BLaER1 (cell line): Measurements from ENCODE around the gene AGBL1.

Experiments used
- H3K27ac ChIP-seq: shearing (Covaris generic); formaldehyde crosslinking; 2 replicates; pipeline ENCODE4 v1.8.1; 2022
- H3K27me3 ChIP-seq: shearing (Covaris generic); formaldehyde crosslinking; 2 replicates; pipeline ENCODE4 v1.8.1; 2022
- H3K36me3 ChIP-seq: shearing (Covaris generic); formaldehyde crosslinking; 2 replicates; pipeline ENCODE4 v1.8.1; 2022
- H3K4me1 ChIP-seq: shearing (Covaris generic); formaldehyde crosslinking; 2 replicates; pipeline ENCODE4 v1.8.1; 2022
- H3K4me2 ChIP-seq: shearing (Covaris generic); formaldehyde crosslinking; 2 replicates; pipeline ENCODE4 v1.8.1; 2022
- H3K4me3 ChIP-seq: shearing (Covaris generic); formaldehyde crosslinking; 2 replicates; pipeline ENCODE4 v1.8.1; 2022
- H3K9ac ChIP-seq: shearing (Covaris generic); formaldehyde crosslinking; 2 replicates; pipeline ENCODE4 v1.8.1; 2022
- H3K9me3 ChIP-seq: shearing (Covaris generic); formaldehyde crosslinking; 2 replicates; pipeline ENCODE4 v1.8.1; 2022
- H4K20me1 ChIP-seq: shearing (Covaris generic); formaldehyde crosslinking; 2 replicates; pipeline ENCODE4 v1.8.1; 2022
- Cebpa-rat ChIP-seq: shearing (Covaris generic); IDR thresholded peaks from 2 replicates; pipeline ENCODE4 v1.8.1; 2022

AGBL1 gene

GRCh38 chr15:86911022-86911421 is 831.4 kb downstream of the AGBL1 start:
- Histone ChIP-seq H3K27me3 (no peaks in the 10 kb centered on the region), H3K9me3 (no peaks in the 10 kb centered on the region), H3K4me1 (peaks cover 27% of the 10 kb centered on the region), H3K4me3 (no peak overlapping the region), H3K9ac (no peak overlapping the region), H3K27ac (no peak overlapping the region), H3K36me3 (no peaks in the 10 kb centered on the region), H3K4me2 (peak overlapping the region; percentile 56), H4K20me1 (no peaks in the 10 kb centered on the region)
- TF ChIP-seq Cebpa-rat: no peak

GRCh38 chr15:86912661-86913060 is 833.0 kb downstream of the AGBL1 start:
- H4K20me1 ChIP-seq: no peaks in the 10 kb centered on the region
- no peak overlapping the region for H3K4me3 ChIP-seq
- H3K9me3 ChIP-seq: no peaks in the 10 kb centered on the region
- no peaks in the 10 kb centered on the region for H3K36me3 ChIP-seq
- H3K9ac ChIP-seq: no peak overlapping the region
- no peak overlapping the region for H3K4me2 ChIP-seq
- TF ChIP-seq Cebpa-rat: no peak
- no peaks in the 10 kb centered on the region for H3K27me3 ChIP-seq
- no peak overlapping the region for H3K27ac ChIP-seq
- peaks cover 43% of the 10 kb centered on the region for H3K4me1 ChIP-seq

GRCh38 chr15:86915811-86916331 is 836.2 kb downstream of the AGBL1 start:
- Histone ChIP-seq H3K9ac (no peak overlapping the region; the same call in 1 of the 2 replicates), H3K27me3 (no peaks in the 10 kb centered on the region), H3K36me3 (no peaks in the 10 kb centered on the region), H3K4me2 (peak overlapping the region; percentile 84), H3K4me1 (peaks cover 70% of the 10 kb centered on the region), H3K4me3 (no peak overlapping the region), H3K27ac (no peak overlapping the region), H3K9me3 (no peaks in the 10 kb centered on the region), H4K20me1 (no peaks in the 10 kb centered on the region)
- no peak for TF ChIP-seq Cebpa-rat

GRCh38 chr15:86916671-86917360 is 837.1 kb downstream of the AGBL1 start:
- peak overlapping the region; percentile 63 for H3K27ac ChIP-seq
- peak overlapping the region; percentile 84 for H3K4me2 ChIP-seq
- no peaks in the 10 kb centered on the region for H4K20me1 ChIP-seq
- no peak overlapping the region for H3K4me3 ChIP-seq
- no peak for TF ChIP-seq Cebpa-rat
- no peaks in the 10 kb centered on the region for H3K36me3 ChIP-seq
- H3K4me1 ChIP-seq: peaks cover 61% of the 10 kb centered on the region
- H3K27me3 ChIP-seq: no peaks in the 10 kb centered on the region
- H3K9ac ChIP-seq: peak overlapping the region; percentile 49; the same call in 1 of the 2 replicates
- H3K9me3 ChIP-seq: no peaks in the 10 kb centered on the region

GRCh38 chr15:86917361-86917671 is 837.6 kb downstream of the AGBL1 start:
- H3K4me1 ChIP-seq: peaks cover 56% of the 10 kb centered on the region
- H3K4me2 ChIP-seq: peak overlapping the region; percentile 84
- H3K4me3 ChIP-seq: no peak overlapping the region
- no peaks in the 10 kb centered on the region for H4K20me1 ChIP-seq
- H3K9ac ChIP-seq: peak overlapping the region; percentile 49; the same call in 1 of the 2 replicates
- no peaks in the 10 kb centered on the region for H3K9me3 ChIP-seq
- TF ChIP-seq Cebpa-rat: no peak
- H3K27ac ChIP-seq: peak overlapping the region; percentile 63
- no peaks in the 10 kb centered on the region for H3K36me3 ChIP-seq
- H3K27me3 ChIP-seq: no peaks in the 10 kb centered on the region

- no peak for TF ChIP-seq Cebpa-rat
- no peaks in the 10 kb centered on the region for H3K9me3 ChIP-seq
- peak overlapping the region; percentile 68 for H3K4me2 ChIP-seq
- no peak overlapping the region for H3K4me3 ChIP-seq
- H3K4me1 ChIP-seq: peaks cover 56% of the 10 kb centered on the region
- H3K27me3 ChIP-seq: no peaks in the 10 kb centered on the region
- H4K20me1 ChIP-seq: no peaks in the 10 kb centered on the region
- no peak overlapping the region for H3K9ac ChIP-seq
- no peaks in the 10 kb centered on the region for H3K36me3 ChIP-seq
- 0 out of 2 replicates have a peak overlapping the region, but pooled peaks have one; percentile 21 for H3K27ac ChIP-seq
Measured at GRCh38 chr15:86919581-86919980, 839.9 kb downstream of the AGBL1 start.

GRCh38 chr15:86929461-86929860 is 849.8 kb downstream of the AGBL1 start:
- no peak overlapping the region for H3K4me2 ChIP-seq
- H3K4me1 ChIP-seq: no peaks in the 10 kb centered on the region
- H3K36me3 ChIP-seq: no peaks in the 10 kb centered on the region
- no peak overlapping the region for H3K4me3 ChIP-seq
- no peaks in the 10 kb centered on the region for H3K27me3 ChIP-seq
- no peaks in the 10 kb centered on the region for H4K20me1 ChIP-seq
- H3K27ac ChIP-seq: no peak overlapping the region
- no peak for TF ChIP-seq Cebpa-rat
- no peaks in the 10 kb centered on the region for H3K9me3 ChIP-seq
- no peak overlapping the region for H3K9ac ChIP-seq

DNA sequence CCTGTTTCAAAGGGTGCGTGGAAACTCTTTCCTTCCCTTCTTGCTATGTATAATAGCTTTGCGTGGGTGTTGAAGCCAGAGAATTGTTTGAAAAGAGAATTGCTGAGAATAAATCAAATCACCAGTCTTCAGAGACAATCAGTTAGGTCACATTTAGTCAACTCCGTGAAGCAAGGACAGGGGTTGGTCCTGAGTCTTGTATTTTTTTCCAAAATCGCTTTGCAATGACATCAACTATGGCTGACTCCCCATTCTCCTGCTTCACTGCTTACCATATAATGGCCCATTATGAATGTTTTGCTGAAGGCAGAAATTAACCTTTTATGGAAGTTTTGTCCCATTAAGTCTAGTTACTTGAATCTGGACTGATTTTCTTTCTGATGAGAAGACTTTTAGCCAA is 852.8 kb downstream of the AGBL1 start:
- Histone ChIP-seq H4K20me1 (no peaks in the 10 kb centered on the region), H3K4me2 (no peak overlapping the region), H3K4me3 (no peak overlapping the region), H3K27ac (no peak overlapping the region), H3K9me3 (no peaks in the 10 kb centered on the region), H3K36me3 (no peaks in the 10 kb centered on the region), H3K9ac (no peak overlapping the region), H3K27me3 (no peaks in the 10 kb centered on the region), H3K4me1 (no peaks in the 10 kb centered on the region)
- no peak for TF ChIP-seq Cebpa-rat

DNA sequence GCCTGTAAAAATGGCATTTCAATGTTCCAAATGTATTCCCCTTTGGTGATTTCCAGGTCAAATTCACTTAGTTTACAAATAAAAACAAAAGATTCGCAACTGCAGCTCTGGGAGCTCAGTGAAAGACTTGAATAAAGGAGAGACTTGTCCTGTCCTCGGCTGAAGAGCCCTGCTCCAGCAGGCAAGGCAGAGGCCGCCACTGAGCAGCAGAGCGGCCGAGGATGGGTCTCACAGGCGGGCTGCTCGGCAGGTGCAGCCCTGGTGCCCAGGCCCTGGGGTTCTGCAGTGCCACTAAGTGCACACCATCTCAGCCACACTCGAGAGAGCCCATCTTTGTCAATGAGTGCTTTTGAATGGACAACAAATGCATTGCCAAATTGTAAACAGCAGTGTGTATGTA is 856.2 kb downstream of the AGBL1 start:
- no peaks in the 10 kb centered on the region for H3K4me1 ChIP-seq
- no peaks in the 10 kb centered on the region for H3K36me3 ChIP-seq
- no peak overlapping the region for H3K27ac ChIP-seq

DNA sequence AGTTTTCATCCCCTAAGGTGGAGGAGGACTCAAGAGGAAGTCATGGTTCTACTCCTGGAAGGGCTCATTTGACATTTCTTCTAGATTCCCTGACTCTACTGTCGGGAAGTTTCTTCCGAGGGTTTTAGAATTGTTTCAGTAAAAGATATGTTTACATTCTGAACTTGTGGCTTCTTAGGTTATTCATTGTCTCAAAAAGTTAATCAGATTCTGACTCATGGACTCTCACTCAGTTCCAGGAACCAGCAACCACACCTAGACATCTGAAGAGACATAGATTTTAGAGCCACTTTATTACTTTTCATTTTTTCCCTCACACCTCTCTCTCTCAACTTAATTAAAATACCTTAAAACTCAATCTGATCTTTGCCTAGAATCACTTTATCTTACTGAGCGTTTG is 862.6 kb downstream of the AGBL1 start:
- Histone ChIP-seq H3K4me1 (no peaks in the 10 kb centered on the region), H3K4me2 (no peak overlapping the region), H3K36me3 (no peaks in the 10 kb centered on the region), H3K4me3 (no peak overlapping the region), H3K9ac (no peak overlapping the region), H3K27ac (no peak overlapping the region), H3K9me3 (no peaks in the 10 kb centered on the region), H4K20me1 (no peaks in the 10 kb centered on the region), H3K27me3 (no peaks in the 10 kb centered on the region)
- TF ChIP-seq Cebpa-rat: no peak

More for the DNA sequence above, 856.2 kb downstream of the AGBL1 start:
- no peak overlapping the region for H3K4me2 ChIP-seq
- no peak for TF ChIP-seq Cebpa-rat
- no peaks in the 10 kb centered on the region for H3K27me3 ChIP-seq
- H4K20me1 ChIP-seq: no peaks in the 10 kb centered on the region
- H3K9ac ChIP-seq: no peak overlapping the region
- H3K4me3 ChIP-seq: no peak overlapping the region
- H3K9me3 ChIP-seq: no peaks in the 10 kb centered on the region
